Body of pancreas (tissue), 4 donors: ENCODE results near the gene KDM4C. TPM values are rescaled to one million over a fixed set of nuclear protein-coding genes. Genes with fewer than 3 reads are reported as not detected.

ENCODE experiments used
- ATAC-seq: fragments of 150-250 bp; one replicate; pipeline ENCODE4 v1.9.1; 2016
- DNase-seq, 4 donors: peaks; one replicate each; pipeline ENCODE4 v3.0.0-alpha.2; 2019
- H3K27ac ChIP-seq, 4 donors: fragments of 200-600 bp; sonication (generic); 1 replicate in 3 of 4; 2 replicates in 1 of 4; pipeline versions ENCODE4 v1.5.1 to v1.6.1; 2016 to 2019; ENCODE audit warnings: mild to moderate bottlenecking in 1 of 4, mixed read lengths in 1 of 4, moderate library complexity in 1 of 4
- H3K27me3 ChIP-seq, 2 donors: fragments of 200-600 bp; sonication (generic); one replicate each; pipeline ENCODE4 v1.6.0; 2016; ENCODE audit warnings: mild to moderate bottlenecking in 1 of 2
- H3K36me3 ChIP-seq, 2 donors: fragments of 200-600 bp; sonication (generic); replicated peaks in 1 of 2; 2 replicates each; pipeline ENCODE4 v1.5.1; 2016; ENCODE audit warnings: low read depth in 2 of 2; ENCODE audit not compliant: insufficient read depth in 1 of 2
- H3K4me1 ChIP-seq: fragments of 200-600 bp; sonication (generic); one replicate; pipeline ENCODE4 v1.6.0; 2016
- H3K4me3 ChIP-seq, 2 donors: fragments of 200-600 bp; sonication (generic); 1 replicate in 1 of 2; 2 replicates in 1 of 2; pipeline ENCODE4 v1.5.1; 2016 to 2019
- H3K9me3 ChIP-seq, 3 donors: fragments of 200-600 bp; sonication (generic); 1 replicate in 2 of 3; 2 replicates in 1 of 3; pipeline ENCODE4 v1.5.1; 2016
- CTCF ChIP-seq, 7 experiments: fragments of 450-650 bp in 4 of 7; fragments of 200-600 bp in 3 of 7; sonication (generic) in 3 of 7; IDR thresholded peaks; one replicate each; pipeline ENCODE4 v1.5.1; 2016 to 2019; ENCODE audit warnings: antibody characterized with exemption in 7 of 7
- POLR2A ChIP-seq, 3 donors: fragments of 450-650 bp; IDR thresholded peaks; one replicate each; pipeline ENCODE4 v1.6.1; 2016; ENCODE audit warnings: antibody characterized with exemption in 3 of 3, mild to moderate bottlenecking in 2 of 3
- WGBS, 2 donors: methylation state at CpG; one replicate each; pipeline ENCODE4 v1.1.5; 2017; 5-methylcytosine and 5-hydroxymethylcytosine counted together
- intact Hi-C: fragments of 100-400 bp; cut with DNase I; formaldehyde crosslinking; loops from one replicate; pipeline ENCODE4 v1.15.1; 2023
- total RNA-seq, 2 donors: library from RNA; depleted of rRNA; stranded (reverse); fragments of >200 nt; gene quantifications; one replicate each; pipeline ENCODE4 v1.1.0, GENCODE V29; 2016

KDM4C gene
- total RNA-seq, 2 donors from 2014 or later: 40.5 to 48.5 TPM

- Histone ChIP-seq H3K9me3 (no peaks in the 10 kb centered on the region), H3K36me3 (no peaks in the 10 kb centered on the region), H3K4me3 (no peak overlapping the region), H3K27me3 (no peaks in the 10 kb centered on the region), H3K27ac (no peak overlapping the region), H3K4me1 (peaks cover 8% of the 10 kb centered on the region)
- TF ChIP-seq CTCF (IDR thresholded peaks at IDR 0.05) (no peak), POLR2A (IDR thresholded peaks at IDR 0.05) (no peak)
- no peak for ATAC-seq
- DNase-seq: no peak
- 60 to 75% methylated on average over 2 of the region's 2 CpGs for WGBS, 2 donors
- intact Hi-C loops: no loop called here
These were observed 122.9 kb downstream of the KDM4C start for GRCh38 chr9:6880626-6881025.

- DNase-seq (peak in 1 of 4 donors; percentile 8), ATAC-seq (peak; percentile 35)
- peak in 1 of 7 experiments; percentile 2 for TF ChIP-seq CTCF (IDR thresholded peaks at IDR 0.05)
- no peak for TF ChIP-seq POLR2A (IDR thresholded peaks at IDR 0.05)
- intact Hi-C loops: no loop called here
- Histone ChIP-seq H3K27ac (no peak overlapping the region), H3K4me1 (peaks cover 8% of the 10 kb centered on the region), H3K4me3 (no peak overlapping the region), H3K27me3 (no peaks in the 10 kb centered on the region), H3K36me3 (peaks cover 0 to 2% of the 10 kb centered on the region in 2 donors), H3K9me3 (no peaks in the 10 kb centered on the region)
- 38 to 41% methylated on average over 5 of the region's 5 CpGs for WGBS, 2 donors
These were observed 126.3 kb downstream of the KDM4C start for GRCh38 chr9:6884101-6884500.

- H3K9me3 ChIP-seq: no peaks in the 10 kb centered on the region
- H3K4me1 ChIP-seq: peaks cover 8% of the 10 kb centered on the region
- no peak overlapping the region for H3K27ac ChIP-seq
- intact Hi-C loops: no loop called here
- no peak for TF ChIP-seq CTCF (IDR thresholded peaks at IDR 0.05)
- TF ChIP-seq POLR2A (IDR thresholded peaks at IDR 0.05): no peak
- H3K27me3 ChIP-seq: no peaks in the 10 kb centered on the region
- ATAC-seq (no peak), DNase-seq (no peak)
- H3K4me3 ChIP-seq: no peak overlapping the region
- 86 to 90% methylated on average over 2 of the region's 2 CpGs for WGBS, 2 donors
- peaks cover 0 to 2% of the 10 kb centered on the region in 2 donors for H3K36me3 ChIP-seq
These were observed 127.2 kb downstream of the KDM4C start for GRCh38 chr9:6884990-6885389.

- no peak for DNase-seq
- no peak overlapping the region for H3K27ac ChIP-seq
- H3K4me3 ChIP-seq: no peak overlapping the region
- H3K27me3 ChIP-seq: no peaks in the 10 kb centered on the region
- WGBS, 2 donors: 85 to 86% methylated on average over 2 of the region's 2 CpGs
- no peak for TF ChIP-seq CTCF (IDR thresholded peaks at IDR 0.05)
- TF ChIP-seq POLR2A (IDR thresholded peaks at IDR 0.05): no peak
- peaks cover 8% of the 10 kb centered on the region for H3K4me1 ChIP-seq
- intact Hi-C loops: no loop called here
- ATAC-seq: no peak
- H3K36me3 ChIP-seq: peaks cover 0 to 2% of the 10 kb centered on the region in 2 donors
- H3K9me3 ChIP-seq: no peaks in the 10 kb centered on the region
These were observed 129.3 kb downstream of the KDM4C start for GRCh38 chr9:6887051-6887450.

- intact Hi-C loops: no loop called here
- H3K36me3 ChIP-seq: peaks cover 0 to 6% of the 10 kb centered on the region in 2 donors
- TF ChIP-seq POLR2A (IDR thresholded peaks at IDR 0.05): no peak
- no peak for TF ChIP-seq CTCF (IDR thresholded peaks at IDR 0.05)
- no peak overlapping the region for H3K4me3 ChIP-seq
- H3K27ac ChIP-seq: no peak overlapping the region
- no peaks in the 10 kb centered on the region for H3K4me1 ChIP-seq
- DNase-seq: no peak
- ATAC-seq: no peak
- WGBS, 2 donors: 88 to 99% methylated on average over 5 of the region's 5 CpGs
- H3K9me3 ChIP-seq: no peaks in the 10 kb centered on the region
- H3K27me3 ChIP-seq: no peaks in the 10 kb centered on the region
These were observed 132.1 kb downstream of the KDM4C start for GRCh38 chr9:6889868-6890267.
